Measurements from ENCODE around the gene PTGR1. TPM values are rescaled to one million over a fixed set of nuclear protein-coding genes. Genes with fewer than 3 reads are reported as not detected.
A peak's percentile ranks its signal among the peaks of the same experiment; 100 is the strongest.
"Not testable (repeated sequence)": the region's sequence is repeated elsewhere in the genome, so short reads cannot be mapped to it uniquely, and the experiment has no call there.

Gene PTGR1
- total RNA-seq, 1 experiment from 2014 or later: 12.1 TPM

GRCh38 chr9:111613436-111614040, 14.1 kb upstream of the PTGR1 start:
- no peak for DNase-seq (ENCODE audit: low spot score)

GRCh38 chr9:111610845-111611244, 11.4 kb upstream of the PTGR1 start:
- DNase-seq (ENCODE audit: low spot score): no peak

- no peak for DNase-seq (ENCODE audit: low spot score)
Measured at GRCh38 chr9:111610149-111610548, 10.7 kb upstream of the PTGR1 start.

GRCh38 chr9:111605041-111605559, 5.7 kb upstream of the PTGR1 start:
- no peak for DNase-seq (ENCODE audit: low spot score)

GRCh38 chr9:111604054-111604615, 4.7 kb upstream of the PTGR1 start:
- no peak for DNase-seq (ENCODE audit: low spot score)

GRCh38 chr9:111603041-111603440, 3.6 kb upstream of the PTGR1 start:
- DNase-seq (ENCODE audit: low spot score): no peak

- DNase-seq (ENCODE audit: low spot score): peak; percentile 53
Measured at GRCh38 chr9:111601237-111602018, 2.0 kb upstream of the PTGR1 start.

- DNase-seq (ENCODE audit: low spot score): no peak
Measured at GRCh38 chr9:111599955-111600343, 502 bp upstream of the PTGR1 start.

GRCh38 chr9:111598733-111599091, 735 bp downstream of the PTGR1 start:
- DNase-seq (ENCODE audit: low spot score): no peak

- peak; percentile 18 for DNase-seq (ENCODE audit: low spot score)
Measured at GRCh38 chr9:111597852-111598732, 1.4 kb downstream of the PTGR1 start.

GRCh38 chr9:111588846-111589245, 10.6 kb downstream of the PTGR1 start:
- DNase-seq (ENCODE audit: low spot score): no peak

- DNase-seq (ENCODE audit: low spot score): no peak
Measured at GRCh38 chr9:111586378-111586777, 13.1 kb downstream of the PTGR1 start.

GRCh38 chr9:111582888-111583287, 16.6 kb downstream of the PTGR1 start:
- peak; percentile 37 for DNase-seq (ENCODE audit: low spot score)

GRCh38 chr9:111572950-111573604, 26.4 kb downstream of the PTGR1 start:
- peak; percentile 1 for DNase-seq (ENCODE audit: low spot score)

- DNase-seq (ENCODE audit: low spot score): not testable (repeated sequence)
Measured at GRCh38 chr9:111568127-111568526, 31.3 kb downstream of the PTGR1 start.

- DNase-seq (ENCODE audit: low spot score): no peak
Measured at GRCh38 chr9:111566234-111566633, 33.2 kb downstream of the PTGR1 start.

GRCh38 chr9:111561165-111561719, 38.2 kb downstream of the PTGR1 start:
- no peak for DNase-seq (ENCODE audit: low spot score)

GRCh38 chr9:111559000-111559610, 40.3 kb downstream of the PTGR1 start:
- DNase-seq (ENCODE audit: low spot score): no peak

- not testable (repeated sequence) for DNase-seq (ENCODE audit: low spot score)
Measured at GRCh38 chr9:111555425-111555824, 44.0 kb downstream of the PTGR1 start.

- no peak for DNase-seq (ENCODE audit: low spot score)
Measured at GRCh38 chr9:111548623-111549022, 50.8 kb downstream of the PTGR1 start.
